ENCODE measurements around the gene ABCB6.
A peak's percentile ranks its signal among the peaks of the same experiment; 100 is the strongest.

Gene ABCB6

GRCh38 chr2:219249203-219249980, 30.6 kb upstream of the ABCB6 start:
- peak overlapping the region; percentile 7; the same call in 1 of the 2 replicates for H3K4me3 ChIP-seq (ENCODE audit: low read depth, low read length)
- no peak for DNase-seq (ENCODE audit: low read depth)
- no peak for TF ChIP-seq CTCF (IDR thresholded peaks at IDR 0.05; ENCODE audit: low read depth, low read length, missing control alignments)

- H3K4me3 ChIP-seq (ENCODE audit: low read depth, low read length): peak overlapping the region; percentile 7; the same call in 1 of the 2 replicates
- no peak for TF ChIP-seq CTCF (IDR thresholded peaks at IDR 0.05; ENCODE audit: low read depth, low read length, missing control alignments)
- no peak for DNase-seq (ENCODE audit: low read depth)
Measured at GRCh38 chr2:219248845-219249202, 30.1 kb upstream of the ABCB6 start.

- TF ChIP-seq CTCF (IDR thresholded peaks at IDR 0.05; ENCODE audit: low read depth, low read length, missing control alignments): no peak
- H3K4me3 ChIP-seq (ENCODE audit: low read depth, low read length): no peak overlapping the region
- no peak for DNase-seq (ENCODE audit: low read depth)
Measured at GRCh38 chr2:219247678-219248642, 29.2 kb upstream of the ABCB6 start.

- no peak for DNase-seq (ENCODE audit: low read depth)
- no peak overlapping the region for H3K4me3 ChIP-seq (ENCODE audit: low read depth, low read length)
- no peak for TF ChIP-seq CTCF (IDR thresholded peaks at IDR 0.05; ENCODE audit: low read depth, low read length, missing control alignments)
Measured at GRCh38 chr2:219246559-219246958, 27.8 kb upstream of the ABCB6 start.

GRCh38 chr2:219245899-219246230, 27.1 kb upstream of the ABCB6 start:
- TF ChIP-seq CTCF (IDR thresholded peaks at IDR 0.05; ENCODE audit: low read depth, low read length, missing control alignments): no peak
- peak overlapping the region; percentile 94 for H3K4me3 ChIP-seq (ENCODE audit: low read depth, low read length)
- DNase-seq (ENCODE audit: low read depth): no peak

- peak; percentile 72 for DNase-seq (ENCODE audit: low read depth)
- TF ChIP-seq CTCF (IDR thresholded peaks at IDR 0.05; ENCODE audit: low read depth, low read length, missing control alignments): no peak
- H3K4me3 ChIP-seq (ENCODE audit: low read depth, low read length): peak within 1 kb of the TSS; percentile 94
Measured at GRCh38 chr2:219245148-219245898, 26.6 kb upstream of the ABCB6 start, which contains the start of the genes GLB1L and STK16. Gene GLB1L (minus strand): TSS chr2:219245444. CDS start chr2:219243573, 1,871 bp downstream. Gene STK16 (plus strand): TSS chr2:219245479. CDS start chr2:219246000, 521 bp downstream.

Data from GM12864 (cell line).